Caco-2 (cell line): ENCODE measurements around the gene ROBO1. TPM values are rescaled to one million over a fixed set of nuclear protein-coding genes. Genes with fewer than 3 reads are reported as not detected.

Experiments used
- BruUV-seq: library from RNA; stranded (reverse); fragments of 400-500 nt; replicated peaks from 2 replicates; lab custom pipeline; 2021; lab: Mats Ljungman, UMichigan
- CTCF ChIA-PET: fragments of 300-600 bp; sonication (Branson Sonifier 250); formaldehyde crosslinking; loops from one replicate; lab custom pipeline; 2022; ENCODE audit warnings: antibody characterized with exemption; lab: Charles Lee
- POLR2A ChIA-PET: fragments of 300-600 bp; sonication (Branson Sonifier 250); formaldehyde crosslinking; loops from one replicate; lab custom pipeline; 2022; ENCODE audit warnings: antibody characterized with exemption; lab: Charles Lee
- DNase-seq, 2 experiments: peaks; one replicate each; pipeline versions ENCODE4 v3.0.0 to v3.0.0-alpha.2; 2020 to 2022
- H3K27me3 ChIP-seq: replicated peaks from 2 replicates; pipeline ENCODE4 v1.6.0; 2011; ENCODE audit warnings: low read length; ENCODE audit not compliant: control insufficient read depth, insufficient read depth
- H3K36me3 ChIP-seq: 2 replicates; pipeline ENCODE4 v1.5.1; 2011; ENCODE audit warnings: low read length; ENCODE audit not compliant: control insufficient read depth, insufficient read depth
- H3K4me1 ChIP-seq: fragments of 250-450 bp; sonication (Bioruptor Pico); 2 replicates; pipeline ENCODE4 v1.5.1; 2020; ENCODE audit warnings: mild to moderate bottlenecking
- H3K4me3 ChIP-seq: 2 replicates; pipeline ENCODE4 v1.5.1; 2011; ENCODE audit warnings: low read depth, mild to moderate bottlenecking, control low read depth, low read length
- H3K9me3 ChIP-seq: fragments of 250-450 bp; sonication (Bioruptor Pico); 2 replicates; pipeline ENCODE4 v1.5.1; 2020; ENCODE audit warnings: mild to moderate bottlenecking, moderate library complexity
- H3K27ac Mint-ChIP-seq: one replicate; pipeline ENCODE4 v1.8.0; 2022; ENCODE audit warnings: mixed read lengths; ENCODE audit not compliant: unreplicated experiment
- H3K27me3 Mint-ChIP-seq: one replicate; pipeline ENCODE4 v1.8.0; 2022; ENCODE audit warnings: mixed read lengths; ENCODE audit not compliant: insufficient read depth, unreplicated experiment
- H3K36me3 Mint-ChIP-seq: one replicate; pipeline ENCODE4 v1.8.0; 2022; ENCODE audit warnings: mild to moderate bottlenecking, mixed read lengths; ENCODE audit not compliant: insufficient read depth, unreplicated experiment
- H3K4me1 Mint-ChIP-seq: one replicate; pipeline ENCODE4 v1.8.0; 2022; ENCODE audit warnings: low read depth, mixed read lengths; ENCODE audit not compliant: unreplicated experiment
- H3K4me3 Mint-ChIP-seq: one replicate; pipeline ENCODE4 v1.8.0; 2022; ENCODE audit warnings: mild to moderate bottlenecking, moderate library complexity, mixed read lengths; ENCODE audit not compliant: unreplicated experiment
- H3K9me3 Mint-ChIP-seq: one replicate; pipeline ENCODE4 v1.8.0; 2022; ENCODE audit warnings: mixed read lengths; ENCODE audit not compliant: unreplicated experiment
- intact Hi-C: fragments of 100-400 bp; cut with micrococcal nuclease; formaldehyde crosslinking; loops from one replicate; pipeline ENCODE4 v1.10.0; 2022; ENCODE audit not compliant: unreplicated experiment
- total RNA-seq: library from RNA; stranded (reverse); gene quantifications from 2 replicates; pipeline ENCODE4 v1.2.3, GENCODE V29; 2022
- TF ChIP-seq, protein P1 (sequence below), 2 experiments: fragments of 200-600 bp in 1 of 2; IDR thresholded peaks; 1 replicate in 1 of 2; 2 replicates in 1 of 2; pipeline versions ENCODE4 v1.5.1 to v1.8.0; 2011 to 2022; ENCODE audit warnings: antibody characterized with exemption in 1 of 2, control low read depth in 1 of 2, inconsistent platforms in 1 of 2, low read depth in 1 of 2, low read length in 1 of 2, mild to moderate bottlenecking in 1 of 2, moderate library complexity in 1 of 2; ENCODE audit not compliant: insufficient read depth in 1 of 2, severe bottlenecking in 1 of 2, unreplicated experiment in 1 of 2

Gene ROBO1
- total RNA-seq, 1 experiment from 2014 or later, result 1.8 TPM

DNA sequence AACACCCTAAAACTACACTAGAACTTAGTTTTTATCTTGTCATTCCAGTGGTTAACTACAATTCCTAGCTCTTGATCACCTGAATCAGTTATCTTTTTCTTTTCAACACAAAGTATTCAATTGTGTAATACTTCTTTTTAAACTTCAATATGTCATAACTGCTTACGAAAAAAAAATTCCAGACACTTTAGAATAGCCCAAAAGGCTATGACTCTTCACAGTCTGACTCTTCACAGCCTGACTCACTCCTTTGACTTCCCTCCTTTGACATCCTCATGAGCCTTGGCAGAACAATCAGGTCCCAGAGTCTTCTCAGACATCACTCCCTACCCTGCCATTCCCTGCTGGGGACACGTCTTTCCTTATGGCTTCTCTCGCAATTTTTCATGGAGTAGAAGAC, 727.1 kb downstream of the ROBO1 start:
- H3K4me3 Mint-ChIP-seq, result no peak overlapping the region
- Histone ChIP-seq H3K9me3 (no peaks in the 10 kb centered on the region), H3K27me3 (no peaks in the 10 kb centered on the region), H3K4me3 (no peak overlapping the region), H3K36me3 (no peaks in the 10 kb centered on the region), H3K4me1 (no peaks in the 10 kb centered on the region)
- no peaks in the 10 kb centered on the region for H3K9me3 Mint-ChIP-seq
- no peaks in the 10 kb centered on the region for H3K4me1 Mint-ChIP-seq
- peaks cover 2% of the 10 kb centered on the region for H3K27me3 Mint-ChIP-seq
- H3K36me3 Mint-ChIP-seq, result no peaks in the 10 kb centered on the region
- H3K27ac Mint-ChIP-seq, result no peak overlapping the region
- intact Hi-C loops, result no loop called here
- TF ChIP-seq, protein P1, sequence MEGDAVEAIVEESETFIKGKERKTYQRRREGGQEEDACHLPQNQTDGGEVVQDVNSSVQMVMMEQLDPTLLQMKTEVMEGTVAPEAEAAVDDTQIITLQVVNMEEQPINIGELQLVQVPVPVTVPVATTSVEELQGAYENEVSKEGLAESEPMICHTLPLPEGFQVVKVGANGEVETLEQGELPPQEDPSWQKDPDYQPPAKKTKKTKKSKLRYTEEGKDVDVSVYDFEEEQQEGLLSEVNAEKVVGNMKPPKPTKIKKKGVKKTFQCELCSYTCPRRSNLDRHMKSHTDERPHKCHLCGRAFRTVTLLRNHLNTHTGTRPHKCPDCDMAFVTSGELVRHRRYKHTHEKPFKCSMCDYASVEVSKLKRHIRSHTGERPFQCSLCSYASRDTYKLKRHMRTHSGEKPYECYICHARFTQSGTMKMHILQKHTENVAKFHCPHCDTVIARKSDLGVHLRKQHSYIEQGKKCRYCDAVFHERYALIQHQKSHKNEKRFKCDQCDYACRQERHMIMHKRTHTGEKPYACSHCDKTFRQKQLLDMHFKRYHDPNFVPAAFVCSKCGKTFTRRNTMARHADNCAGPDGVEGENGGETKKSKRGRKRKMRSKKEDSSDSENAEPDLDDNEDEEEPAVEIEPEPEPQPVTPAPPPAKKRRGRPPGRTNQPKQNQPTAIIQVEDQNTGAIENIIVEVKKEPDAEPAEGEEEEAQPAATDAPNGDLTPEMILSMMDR (IDR thresholded peaks at IDR 0.05; ENCODE audit: insufficient read depth in 1 of 2, low read depth in 1 of 2, low read length in 1 of 2, severe bottlenecking in 1 of 2, unreplicated experiment in 1 of 2), result no peak
- ChIA-PET POLR2A (no interaction called here), CTCF (no interaction called here)
- DNase-seq, result no peak
- no TSS peak for BruUV-seq

DNA sequence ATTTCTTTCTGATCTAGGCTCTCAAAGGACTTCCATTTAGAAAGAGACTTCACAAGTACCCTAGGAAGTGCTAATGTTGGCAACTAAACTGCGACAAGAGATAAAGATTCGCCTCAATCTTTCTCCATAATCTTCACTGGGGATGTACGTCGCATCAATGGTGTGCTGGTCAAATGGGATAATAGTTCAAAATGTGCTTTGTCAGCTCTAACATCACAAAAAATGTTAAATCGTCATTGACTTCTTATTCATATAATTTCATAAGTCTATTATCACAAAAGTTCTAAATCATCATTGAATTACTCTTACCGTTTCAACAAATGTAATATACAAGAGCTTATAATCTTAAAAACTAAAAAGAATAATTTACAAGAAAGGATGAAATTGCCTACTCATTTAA, 727.7 kb downstream of the ROBO1 start:
- no TSS peak for BruUV-seq
- no peak for DNase-seq
- Mint-ChIP-seq H3K27ac (no peak overlapping the region), H3K4me1 (no peaks in the 10 kb centered on the region), H3K36me3 (no peaks in the 10 kb centered on the region), H3K27me3 (peaks cover 2% of the 10 kb centered on the region), H3K9me3 (no peaks in the 10 kb centered on the region), H3K4me3 (no peak overlapping the region)
- CTCF ChIA-PET, result no interaction called here
- TF ChIP-seq, protein P1 (IDR thresholded peaks at IDR 0.05; ENCODE audit: insufficient read depth in 1 of 2, low read depth in 1 of 2, low read length in 1 of 2, severe bottlenecking in 1 of 2, unreplicated experiment in 1 of 2), result no peak
- Histone ChIP-seq H3K27me3 (no peaks in the 10 kb centered on the region), H3K9me3 (no peaks in the 10 kb centered on the region), H3K4me1 (no peaks in the 10 kb centered on the region), H3K4me3 (no peak overlapping the region), H3K36me3 (no peaks in the 10 kb centered on the region)
- POLR2A ChIA-PET, result no interaction called here
- intact Hi-C loops, result no loop called here

DNA sequence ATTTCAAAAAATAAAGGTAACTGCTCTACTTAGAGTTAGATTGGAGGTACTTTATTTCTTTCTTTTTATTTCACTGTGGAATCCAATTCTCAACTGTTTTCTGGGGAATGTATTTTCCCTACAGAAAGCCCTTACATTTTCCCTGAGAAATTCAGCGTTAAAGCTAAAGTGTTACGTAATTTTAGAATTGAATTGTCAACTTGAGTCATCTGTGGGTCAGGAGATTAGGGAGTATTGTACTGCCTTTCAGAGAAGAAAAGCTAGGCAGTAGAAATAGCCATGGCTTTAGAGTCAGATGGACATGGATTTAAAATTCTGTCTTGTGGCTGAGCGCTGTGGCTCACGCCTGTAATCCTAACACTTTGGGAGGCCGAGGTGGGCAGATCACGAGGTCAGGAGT, 728.6 kb downstream of the ROBO1 start:
- H3K4me1 ChIP-seq, result no peaks in the 10 kb centered on the region
- no peak overlapping the region for H3K4me3 ChIP-seq
- no peaks in the 10 kb centered on the region for H3K4me1 Mint-ChIP-seq
- H3K36me3 ChIP-seq, result no peaks in the 10 kb centered on the region
- no peak for DNase-seq
- H3K36me3 Mint-ChIP-seq, result no peaks in the 10 kb centered on the region
- H3K27me3 ChIP-seq, result no peaks in the 10 kb centered on the region
- no peaks in the 10 kb centered on the region for H3K9me3 ChIP-seq
- intact Hi-C loops, result no loop called here
- no peak overlapping the region for H3K4me3 Mint-ChIP-seq
- CTCF ChIA-PET, result no interaction called here
- POLR2A ChIA-PET, result no interaction called here
- TF ChIP-seq, protein P1 (IDR thresholded peaks at IDR 0.05; ENCODE audit: insufficient read depth in 1 of 2, low read depth in 1 of 2, low read length in 1 of 2, severe bottlenecking in 1 of 2, unreplicated experiment in 1 of 2), result no peak
- no TSS peak for BruUV-seq
- no peaks in the 10 kb centered on the region for H3K9me3 Mint-ChIP-seq
- H3K27me3 Mint-ChIP-seq, result peaks cover 2% of the 10 kb centered on the region
- H3K27ac Mint-ChIP-seq, result no peak overlapping the region
